SK-N-SH (cell line): Measurements from ENCODE around the gene PRUNE1. TPM values are rescaled to one million over a fixed set of nuclear protein-coding genes. Genes with fewer than 3 reads are reported as not detected.

Experiments
- CTCF ChIA-PET: fragments of 300-600, 350-600 bp; formaldehyde crosslinking; extraction: SDS; loops from one replicate; lab custom pipeline; 2021; lab: Yijun Ruan, JAX
- POLR2A ChIA-PET: fragments of 350-600 bp; sonication (Branson Sonifier 250); formaldehyde crosslinking; extraction: SDS; loops from one replicate; lab custom pipeline; 2020; ENCODE audit warnings: antibody characterized with exemption, inconsistent platforms; lab: Yijun Ruan, JAX
- DNase-seq: peaks from one replicate; pipeline ENCODE4 v3.0.0; 2012
- H2AFZ ChIP-seq: fragments of 200-600 bp; sonication (generic); 2 replicates; pipeline ENCODE4 v1.8.1; 2016; ENCODE audit warnings: antibody characterized with exemption, mild to moderate bottlenecking, low read depth
- H3F3A ChIP-seq: fragments of 200-600 bp; sonication (generic); replicated peaks from 2 replicates; pipeline ENCODE3; 2016; ENCODE audit warnings: antibody characterized with exemption, mild to moderate bottlenecking; ENCODE audit not compliant: insufficient read depth
- H3K27ac ChIP-seq, 2 experiments: fragments of 200-500 bp in 1 of 2; fragments of 200-600 bp in 1 of 2; sonication (Bioruptor generic) in 1 of 2; sonication (generic), shearing (Covaris generic) in 1 of 2; 2 replicates each; pipeline versions ENCODE4 v1.5.1 to v1.6.1; 2014 to 2016; ENCODE audit warnings: low read depth in 2 of 2, inconsistent platforms in 1 of 2, low read length in 1 of 2, mild to moderate bottlenecking in 1 of 2, mixed read lengths in 1 of 2
- H3K27me3 ChIP-seq: fragments of 200-600 bp; sonication (generic), shearing (Covaris generic); 2 replicates; pipeline ENCODE4 v1.6.1; 2016; ENCODE audit warnings: mixed run types; ENCODE audit not compliant: insufficient read depth
- H3K36me3 ChIP-seq, 2 experiments: fragments of 200-500 bp in 1 of 2; fragments of 200-600 bp in 1 of 2; sonication (Bioruptor generic) in 1 of 2; sonication (generic) in 1 of 2; replicated peaks in 1 of 2; 2 replicates each; pipeline versions ENCODE3 to v1.5.1; 2014 to 2016; ENCODE audit warnings: low read length in 1 of 2, mild to moderate bottlenecking in 1 of 2; ENCODE audit not compliant: insufficient read depth in 2 of 2, control insufficient read depth in 1 of 2
- H3K4me1 ChIP-seq, 2 experiments: fragments of 200-500 bp in 1 of 2; fragments of 200-600 bp in 1 of 2; sonication (Bioruptor generic) in 1 of 2; sonication (generic), shearing (Covaris generic) in 1 of 2; 2 replicates each; pipeline versions ENCODE4 v1.5.1 to v1.6.1; 2014 to 2016; ENCODE audit warnings: low read depth in 1 of 2, low read length in 1 of 2, mixed run types in 1 of 2; ENCODE audit not compliant: insufficient read depth in 2 of 2, control insufficient read depth in 1 of 2
- H3K4me2 ChIP-seq: fragments of 200-600 bp; sonication (generic), shearing (Covaris generic); 2 replicates; pipeline ENCODE4 v1.6.1; 2017; ENCODE audit warnings: mixed run types
- H3K4me3 ChIP-seq, 2 experiments: fragments of 200-500 bp in 1 of 2; fragments of 200-600 bp in 1 of 2; sonication (Bioruptor generic) in 1 of 2; sonication (generic), shearing (Covaris generic) in 1 of 2; 2 replicates each; pipeline versions ENCODE4 v1.5.1 to v1.8.1; 2014 to 2016; ENCODE audit warnings: low read depth in 2 of 2, inconsistent platforms in 1 of 2, low read length in 1 of 2, mild to moderate bottlenecking in 1 of 2, mixed read lengths in 1 of 2, moderate library complexity in 1 of 2
- H3K79me2 ChIP-seq: fragments of 200-600 bp; sonication (generic); 2 replicates; pipeline ENCODE4 v1.8.1; 2017; ENCODE audit warnings: mild to moderate bottlenecking; ENCODE audit not compliant: insufficient read depth
- H3K9ac ChIP-seq: fragments of 200-600 bp; sonication (generic); 2 replicates; pipeline ENCODE4 v1.6.1; 2017; ENCODE audit warnings: mixed run types
- H3K9me2 ChIP-seq: fragments of 200-600 bp; sonication (generic); 2 replicates; pipeline ENCODE4 v1.6.1; 2017; ENCODE audit warnings: mixed run types
- H3K9me3 ChIP-seq: fragments of 200-600 bp; sonication (generic); 2 replicates; pipeline ENCODE4 v1.6.1; 2017; ENCODE audit warnings: mixed run types, mild to moderate bottlenecking, moderate library complexity
- H4K20me1 ChIP-seq: fragments of 200-600 bp; sonication (generic); 2 replicates; pipeline ENCODE4 v1.6.1; 2017; ENCODE audit warnings: mild to moderate bottlenecking, mixed run types; ENCODE audit not compliant: insufficient read depth
- CTCF ChIP-seq: fragments of 200-600 bp; sonication (generic); IDR thresholded peaks from 2 replicates; pipeline ENCODE4 v1.6.1; 2017; ENCODE audit warnings: antibody characterized with exemption, mild to moderate bottlenecking, moderate library complexity
- ELF1 ChIP-seq: IDR thresholded peaks from 2 replicates; pipeline ENCODE4 v1.4.0; 2012
- EP300 ChIP-seq, 2 experiments: IDR thresholded peaks; 2 replicates each; pipeline versions ENCODE4 v1.4.0 to v1.6.1; 2012; ENCODE audit warnings: borderline replicate concordance in 1 of 2, low read depth in 1 of 2, low read length in 1 of 2
- FOXM1 ChIP-seq: IDR thresholded peaks from 2 replicates; pipeline ENCODE4 v1.4.0; 2012; ENCODE audit warnings: low read depth, mild to moderate bottlenecking
- GATA2 ChIP-seq: sonication (generic); formaldehyde crosslinking; IDR thresholded peaks from 2 replicates; pipeline ENCODE4 v1.5.0; 2020; ENCODE audit warnings: mild to moderate bottlenecking, missing genetic modification reagents
- JUND ChIP-seq: IDR thresholded peaks from 2 replicates; pipeline ENCODE4 v1.4.0; 2012
- MAX ChIP-seq: IDR thresholded peaks from 2 replicates; pipeline ENCODE4 v1.4.0; 2012; ENCODE audit warnings: low read depth
- MEF2A ChIP-seq: IDR thresholded peaks from 2 replicates; pipeline ENCODE4 v1.4.0; 2012; ENCODE audit warnings: low read depth, borderline replicate concordance
- PBX3 ChIP-seq: IDR thresholded peaks from 2 replicates; pipeline ENCODE4; 2012
- POLR2AphosphoS5 ChIP-seq: IDR thresholded peaks from 2 replicates; pipeline ENCODE4 v1.6.1; 2012; ENCODE audit warnings: low read depth, low read length
- RFX5 ChIP-seq: IDR thresholded peaks from 2 replicates; pipeline ENCODE4 v1.6.1; 2012; ENCODE audit warnings: mild to moderate bottlenecking, improper control_type of control experiment, low read length
- RXRA ChIP-seq: IDR thresholded peaks from 2 replicates; pipeline ENCODE4 v1.4.0; 2012; ENCODE audit warnings: low read depth, mild to moderate bottlenecking, borderline replicate concordance
- SIN3A ChIP-seq: IDR thresholded peaks from 2 replicates; pipeline ENCODE4 v1.6.1; 2012; ENCODE audit warnings: low read depth, mild to moderate bottlenecking, low read length, moderate library complexity, borderline replicate concordance
- SMC3 ChIP-seq: IDR thresholded peaks from 2 replicates; pipeline ENCODE4 v1.6.1; 2012; ENCODE audit warnings: low read depth, low read length, improper control_type of control experiment
- TAF1 ChIP-seq: IDR thresholded peaks from 2 replicates; pipeline ENCODE4 v1.6.1; 2012; ENCODE audit warnings: low read depth, mild to moderate bottlenecking, low read length, moderate library complexity, borderline replicate concordance
- TCF12 ChIP-seq: IDR thresholded peaks from 2 replicates; pipeline ENCODE4 v1.4.0; 2012
- TEAD4 ChIP-seq: IDR thresholded peaks from 2 replicates; pipeline ENCODE4 v1.4.0; 2012; ENCODE audit warnings: mild to moderate bottlenecking, borderline replicate concordance; ENCODE audit not compliant: insufficient read depth
- USF1 ChIP-seq: IDR thresholded peaks from 2 replicates; pipeline ENCODE4 v1.4.0; 2012; ENCODE audit warnings: low read depth, borderline replicate concordance
- USF2 ChIP-seq: fragments of 150-350 bp; IDR thresholded peaks from 2 replicates; pipeline ENCODE4 v1.6.1; 2017; ENCODE audit warnings: antibody characterized with exemption, low read length, low read depth, borderline replicate concordance
- YY1 ChIP-seq: IDR thresholded peaks from 2 replicates; pipeline ENCODE4 v1.4.0; 2012; ENCODE audit warnings: low read depth, mild to moderate bottlenecking
- ZBTB33 ChIP-seq: IDR thresholded peaks from 2 replicates; pipeline ENCODE4 v1.4.0; 2012; ENCODE audit warnings: low read depth, borderline replicate concordance
- WGBS: methylation state at CpG from one replicate; pipeline ENCODE4 v1.1.6; 2017; ENCODE audit warnings: low lambda C conversion rate; 5-methylcytosine and 5-hydroxymethylcytosine counted together
- polyA plus RNA-seq, 3 experiments: library from polyadenylated mRNA; depleted of rRNA; stranded (reverse); fragments of >200 nt; gene quantifications; 2 replicates each; pipeline ENCODE4 v1.2.3, GENCODE V29; 2012

PRUNE1 gene
- polyA plus RNA-seq, 1 of the 3 experiments (the other 2 are of a cell fraction) = 7.3 TPM

- POLR2A ChIA-PET = no interaction called here
- CTCF ChIA-PET = interaction anchor here (0.9 to 2.1 kb wide), 3 partner anchors 11 to 118 kb away, joined by 4 to 10 read pairs (median 9); partner anchors contain the start of gene C1orf56
- H4K20me1 ChIP-seq = no peaks in the 10 kb centered on the region
Measured at GRCh38 chr1:151037032-151037431, 28.8 kb downstream of the PRUNE1 start.

GRCh38 chr1:151039521-151039920 is 31.3 kb downstream of the PRUNE1 start:
- Histone ChIP-seq H3K27me3 (no peaks in the 10 kb centered on the region), H2AFZ (no peak overlapping the region), H4K20me1 (no peaks in the 10 kb centered on the region), H3K4me1 (no peaks in the 10 kb centered on the region), H3F3A (no peaks in the 10 kb centered on the region), H3K4me2 (no peak overlapping the region), H3K79me2 (no peaks in the 10 kb centered on the region), H3K4me3 (no peak overlapping the region), H3K9me3 (no peaks in the 10 kb centered on the region), H3K9me2 (no peaks in the 10 kb centered on the region), H3K9ac (no peak overlapping the region), H3K36me3 (peaks cover 5 to 10% of the 10 kb centered on the region in 2 experiments), H3K27ac (no peak overlapping the region)
- no peak for DNase-seq
- ChIA-PET CTCF (interaction anchor here (1.2 to 2.8 kb wide), 2 partner anchors 8 to 15 kb away, joined by 5 to 12 read pairs; partner anchors contain the start of gene C1orf56), POLR2A (no interaction called here)
- WGBS = 81% methylated on average over 3 of the region's 3 CpGs
- TF ChIP-seq RXRA = no peak
- no peak for TF ChIP-seq CTCF
- no peak for TF ChIP-seq TCF12
- TF ChIP-seq RFX5 = no peak
- no peak for TF ChIP-seq MEF2A
- TF ChIP-seq YY1 = no peak
- no peak for TF ChIP-seq GATA2 (CRISPR knock-in tag)
- TF ChIP-seq PBX3 = no peak
- no peak for TF ChIP-seq ZBTB33
- no peak for TF ChIP-seq FOXM1

More at GRCh38 chr1:151037032-151037431, 28.8 kb downstream of the PRUNE1 start:
- Histone ChIP-seq H3K9ac (no peak overlapping the region), H3K4me3 (no peak overlapping the region), H3F3A (no peaks in the 10 kb centered on the region), H3K36me3 (peaks cover 5 to 20% of the 10 kb centered on the region in 2 experiments), H3K27me3 (no peaks in the 10 kb centered on the region), H3K4me1 (no peaks in the 10 kb centered on the region), H2AFZ (no peak overlapping the region), H3K9me3 (no peaks in the 10 kb centered on the region), H3K4me2 (no peak overlapping the region), H3K9me2 (no peaks in the 10 kb centered on the region), H3K27ac (no peak overlapping the region), H3K79me2 (no peaks in the 10 kb centered on the region)
- no peak for DNase-seq
- no peak for TF ChIP-seq USF1
- TF ChIP-seq USF2 = no peak
- no peak for TF ChIP-seq TCF12
- TF ChIP-seq EP300 (IDR thresholded peaks at IDR 0.05; ENCODE audit: borderline replicate concordance in 1 of 2, low read depth in 1 of 2, low read length in 1 of 2) = no peak
- TF ChIP-seq TAF1 = no peak
- TF ChIP-seq MAX = no peak
- no peak for TF ChIP-seq ELF1
- TF ChIP-seq POLR2AphosphoS5 = no peak
- TF ChIP-seq FOXM1 = no peak
- TF ChIP-seq SMC3 = no peak
- no peak for TF ChIP-seq JUND
- no peak for TF ChIP-seq MEF2A
- no peak for TF ChIP-seq SIN3A
- no peak for TF ChIP-seq TEAD4
- 83% methylated on average over 6 of the region's 6 CpGs for WGBS
